ENCODE measurements around the gene CRYBB3. TPM values are rescaled to one million over a fixed set of nuclear protein-coding genes. Genes with fewer than 3 reads are reported as not detected.

The CRYBB3 gene
- total and polyA plus RNA-seq, 2 of the 4 experiments (the other 2 are of a cell fraction): not detected

DNA sequence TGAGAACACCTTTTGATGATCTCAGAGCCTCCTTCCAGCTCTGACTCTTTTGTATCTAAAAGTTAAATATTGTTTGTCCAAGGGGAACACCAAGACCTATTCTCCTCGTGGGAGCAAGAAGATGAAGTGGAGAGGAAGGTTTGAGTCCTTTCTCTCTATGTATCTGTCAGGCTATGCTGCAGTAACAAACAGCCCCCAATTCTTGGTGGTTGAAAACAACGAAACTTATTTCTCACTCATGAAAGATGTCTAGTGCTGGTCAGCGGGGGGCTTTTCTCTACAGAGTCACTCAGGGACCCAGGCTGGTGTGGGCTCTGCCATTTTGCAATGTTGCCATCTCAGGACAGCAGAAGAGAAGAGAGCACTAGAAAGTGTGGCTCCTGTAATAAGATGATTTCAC, 13.6 kb downstream of the CRYBB3 start:
- no TSS peak for BruUV-seq (replicated peaks)
- H4K20me1 ChIP-seq (ENCODE audit: insufficient read depth, low read length): no peaks in the 10 kb centered on the region
- H3K4ac ChIP-seq (ENCODE audit: low read depth, low read length): no peak overlapping the region
- H4K8ac ChIP-seq (ENCODE audit: low read depth in 2 of 2, low read length in 2 of 2): no peak overlapping the region
- no peak overlapping the region for H2AK5ac ChIP-seq (ENCODE audit: low read depth, low read length)
- no peak overlapping the region for H3K4me3 ChIP-seq (ENCODE audit: insufficient read depth, low read depth, low read length)
- no peak overlapping the region for H3K27ac ChIP-seq (ENCODE audit: insufficient read depth, low read length)
- H4K5ac ChIP-seq (ENCODE audit: low read depth, low read length): no peak overlapping the region
- H2BK15ac ChIP-seq (ENCODE audit: low read depth, low read length): no peak overlapping the region
- no peaks in the 10 kb centered on the region for H3K9me3 ChIP-seq (ENCODE audit: control insufficient read depth, insufficient read depth, low read length)
- ChIA-PET POLR2A (ENCODE audit: unreplicated experiment) (no interaction called here), CTCF (no interaction called here)
- H2AK9ac ChIP-seq (replicated peaks; ENCODE audit: low read depth, low read length, poor library complexity): no peak overlapping the region
- intact Hi-C loops (cut with micrococcal nuclease): no loop called here
- no peak overlapping the region for H3K14ac ChIP-seq (replicated peaks; ENCODE audit: low read depth, low read length)
- H2BK20ac ChIP-seq (ENCODE audit: low read depth, low read length): no peak overlapping the region
- no peak overlapping the region for H3K4me2 ChIP-seq (ENCODE audit: low read depth, low read length)
- dilution Hi-C loops (cut with HindIII; ENCODE audit: low sequenced_read_pairs, unreplicated experiment): no loop called here
- no peak overlapping the region for H2BK5ac ChIP-seq (ENCODE audit: low read depth, low read length, poor library complexity, severe bottlenecking)
- no peaks in the 10 kb centered on the region for H3K79me1 ChIP-seq (ENCODE audit: low read depth in 1 of 2, low read length in 2 of 2)
- in situ Hi-C loops (cut with MboI; ENCODE audit: low sequenced_read_pairs): no loop called here
- ATAC-seq (ENCODE audit: low read depth) (no peak), DNase-seq (no peak)
- H3K27me3 ChIP-seq (ENCODE audit: control insufficient read depth, insufficient read depth, low read length): no peaks in the 10 kb centered on the region
- H3K9me1 ChIP-seq (ENCODE audit: insufficient read depth, low read length): no peaks in the 10 kb centered on the region
- TF ChIP-seq SMC3 (IDR thresholded peaks at IDR 0.05; ENCODE audit: low read depth, low read length) (no peak), CHD1 (IDR thresholded peaks at IDR 0.05; ENCODE audit: low read depth, low read length) (no peak), FOS (IDR thresholded peaks at IDR 0.05; ENCODE audit: low read depth, low read length) (no peak), BHLHE40 (IDR thresholded peaks at IDR 0.05; ENCODE audit: low read depth, low read length) (no peak), RAD21 (IDR thresholded peaks at IDR 0.05; ENCODE audit: low read length) (no peak), MAFK (IDR thresholded peaks at IDR 0.05; ENCODE audit: low read depth, low read length) (no peak), MXI1 (IDR thresholded peaks at IDR 0.05; ENCODE audit: borderline replicate concordance, low read depth, low read length) (no peak), NFE2L2 (IDR thresholded peaks at IDR 0.05; ENCODE audit: low read depth, low read length) (no peak), RFX5 (IDR thresholded peaks at IDR 0.05; ENCODE audit: low read depth, low read length) (no peak), MAZ (IDR thresholded peaks at IDR 0.05; ENCODE audit: borderline replicate concordance, low read depth, low read length) (no peak), POLR2A (IDR thresholded peaks at IDR 0.05; ENCODE audit: low read depth, low read length) (no peak)
- TF ChIP-seq, protein P1, sequence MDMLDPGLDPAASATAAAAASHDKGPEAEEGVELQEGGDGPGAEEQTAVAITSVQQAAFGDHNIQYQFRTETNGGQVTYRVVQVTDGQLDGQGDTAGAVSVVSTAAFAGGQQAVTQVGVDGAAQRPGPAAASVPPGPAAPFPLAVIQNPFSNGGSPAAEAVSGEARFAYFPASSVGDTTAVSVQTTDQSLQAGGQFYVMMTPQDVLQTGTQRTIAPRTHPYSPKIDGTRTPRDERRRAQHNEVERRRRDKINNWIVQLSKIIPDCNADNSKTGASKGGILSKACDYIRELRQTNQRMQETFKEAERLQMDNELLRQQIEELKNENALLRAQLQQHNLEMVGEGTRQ (IDR thresholded peaks at IDR 0.05; ENCODE audit: low read depth, low read length): no peak
- TF ChIP-seq, protein P2, sequence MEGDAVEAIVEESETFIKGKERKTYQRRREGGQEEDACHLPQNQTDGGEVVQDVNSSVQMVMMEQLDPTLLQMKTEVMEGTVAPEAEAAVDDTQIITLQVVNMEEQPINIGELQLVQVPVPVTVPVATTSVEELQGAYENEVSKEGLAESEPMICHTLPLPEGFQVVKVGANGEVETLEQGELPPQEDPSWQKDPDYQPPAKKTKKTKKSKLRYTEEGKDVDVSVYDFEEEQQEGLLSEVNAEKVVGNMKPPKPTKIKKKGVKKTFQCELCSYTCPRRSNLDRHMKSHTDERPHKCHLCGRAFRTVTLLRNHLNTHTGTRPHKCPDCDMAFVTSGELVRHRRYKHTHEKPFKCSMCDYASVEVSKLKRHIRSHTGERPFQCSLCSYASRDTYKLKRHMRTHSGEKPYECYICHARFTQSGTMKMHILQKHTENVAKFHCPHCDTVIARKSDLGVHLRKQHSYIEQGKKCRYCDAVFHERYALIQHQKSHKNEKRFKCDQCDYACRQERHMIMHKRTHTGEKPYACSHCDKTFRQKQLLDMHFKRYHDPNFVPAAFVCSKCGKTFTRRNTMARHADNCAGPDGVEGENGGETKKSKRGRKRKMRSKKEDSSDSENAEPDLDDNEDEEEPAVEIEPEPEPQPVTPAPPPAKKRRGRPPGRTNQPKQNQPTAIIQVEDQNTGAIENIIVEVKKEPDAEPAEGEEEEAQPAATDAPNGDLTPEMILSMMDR (conservative IDR thresholded peaks at IDR 0.05; ENCODE audit: low read depth, low read length): no peak
- TF ChIP-seq, protein P3, sequence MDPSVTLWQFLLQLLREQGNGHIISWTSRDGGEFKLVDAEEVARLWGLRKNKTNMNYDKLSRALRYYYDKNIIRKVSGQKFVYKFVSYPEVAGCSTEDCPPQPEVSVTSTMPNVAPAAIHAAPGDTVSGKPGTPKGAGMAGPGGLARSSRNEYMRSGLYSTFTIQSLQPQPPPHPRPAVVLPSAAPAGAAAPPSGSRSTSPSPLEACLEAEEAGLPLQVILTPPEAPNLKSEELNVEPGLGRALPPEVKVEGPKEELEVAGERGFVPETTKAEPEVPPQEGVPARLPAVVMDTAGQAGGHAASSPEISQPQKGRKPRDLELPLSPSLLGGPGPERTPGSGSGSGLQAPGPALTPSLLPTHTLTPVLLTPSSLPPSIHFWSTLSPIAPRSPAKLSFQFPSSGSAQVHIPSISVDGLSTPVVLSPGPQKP (IDR thresholded peaks at IDR 0.05; ENCODE audit: borderline replicate concordance, low read depth, low read length): no peak
- no peaks in the 10 kb centered on the region for H3K4me1 ChIP-seq (ENCODE audit: control insufficient read depth, insufficient read depth, low read length)
- no peak overlapping the region for H2AFZ ChIP-seq (replicated peaks; ENCODE audit: low read length, poor library complexity)
- H2BK120ac ChIP-seq (ENCODE audit: low read depth, low read length): no peak overlapping the region
- H3K9ac ChIP-seq (ENCODE audit: low read depth, low read length): no peak overlapping the region
- no peak overlapping the region for H3K23ac ChIP-seq (ENCODE audit: low read depth, low read length)
- WGBS, 2 experiments (ENCODE audit: extremely low coverage in 2 of 2, insufficient read length in 1 of 2): no CpG with 5 or more reads among the region's 3 CpGs
- no peak overlapping the region for H3K18ac ChIP-seq (ENCODE audit: low read depth, low read length)
- H3K36me3 ChIP-seq (ENCODE audit: control insufficient read depth, insufficient read depth, low read length): no peaks in the 10 kb centered on the region
- H3K56ac ChIP-seq (ENCODE audit: extremely low read depth, insufficient read depth, low read length): no peak overlapping the region
- H4K91ac ChIP-seq (ENCODE audit: insufficient read depth, low read depth, low read length): no peak overlapping the region
